ENCODE measurements around the gene FXYD2. TPM values are rescaled to one million over a fixed set of nuclear protein-coding genes. Genes with fewer than 3 reads are reported as not detected.

The FXYD2 gene
- total and polyA plus RNA-seq, 9 of the 15 experiments (the other 6 are each of a cell fraction or from before 2014, with no cell fraction given) = not detected

GRCh38 chr11:117807482-117808327, 16.8 kb downstream of the FXYD2 start (continued):
- TF ChIP-seq CTCFL (IDR thresholded peaks at IDR 0.05; ENCODE audit: borderline replicate concordance, insufficient read depth, low read depth, low read length, poor library complexity, severe bottlenecking) (peak; percentile 28), PPARD (CRISPR knock-in tag; IDR thresholded peaks at IDR 0.05) (no peak), ZNF316 (IDR thresholded peaks at IDR 0.05) (0 out of 2 replicates have a peak, but pooled peaks have one; percentile 4), RCOR1 (IDR thresholded peaks at IDR 0.05; ENCODE audit: borderline replicate concordance in 1 of 2, low read depth in 2 of 2, low read length in 2 of 2) (peak in 1 of 2 experiments; percentile 17; a peak in 1 of 4 replicates), ILF3 (IDR thresholded peaks at IDR 0.05; ENCODE audit: borderline replicate concordance) (no peak), RFX1 (IDR thresholded peaks at IDR 0.05) (peak; percentile 60; the same call in 1 of the 2 replicates), NRF1 (conservative IDR thresholded peaks at IDR 0.05 in 1 of 2, IDR thresholded peaks at IDR 0.05 in 1 of 2) (no peak), CC2D1A (IDR thresholded peaks at IDR 0.05) (0 out of 2 replicates have a peak, but pooled peaks have one; percentile 55)
- TF ChIP-seq, protein P1, sequence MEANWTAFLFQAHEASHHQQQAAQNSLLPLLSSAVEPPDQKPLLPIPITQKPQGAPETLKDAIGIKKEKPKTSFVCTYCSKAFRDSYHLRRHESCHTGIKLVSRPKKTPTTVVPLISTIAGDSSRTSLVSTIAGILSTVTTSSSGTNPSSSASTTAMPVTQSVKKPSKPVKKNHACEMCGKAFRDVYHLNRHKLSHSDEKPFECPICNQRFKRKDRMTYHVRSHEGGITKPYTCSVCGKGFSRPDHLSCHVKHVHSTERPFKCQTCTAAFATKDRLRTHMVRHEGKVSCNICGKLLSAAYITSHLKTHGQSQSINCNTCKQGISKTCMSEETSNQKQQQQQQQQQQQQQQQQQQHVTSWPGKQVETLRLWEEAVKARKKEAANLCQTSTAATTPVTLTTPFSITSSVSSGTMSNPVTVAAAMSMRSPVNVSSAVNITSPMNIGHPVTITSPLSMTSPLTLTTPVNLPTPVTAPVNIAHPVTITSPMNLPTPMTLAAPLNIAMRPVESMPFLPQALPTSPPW (CRISPR knock-in tag; IDR thresholded peaks at IDR 0.05) = peak; percentile 36; the same call in 1 of the 2 replicates
- TF ChIP-seq, protein P2, sequence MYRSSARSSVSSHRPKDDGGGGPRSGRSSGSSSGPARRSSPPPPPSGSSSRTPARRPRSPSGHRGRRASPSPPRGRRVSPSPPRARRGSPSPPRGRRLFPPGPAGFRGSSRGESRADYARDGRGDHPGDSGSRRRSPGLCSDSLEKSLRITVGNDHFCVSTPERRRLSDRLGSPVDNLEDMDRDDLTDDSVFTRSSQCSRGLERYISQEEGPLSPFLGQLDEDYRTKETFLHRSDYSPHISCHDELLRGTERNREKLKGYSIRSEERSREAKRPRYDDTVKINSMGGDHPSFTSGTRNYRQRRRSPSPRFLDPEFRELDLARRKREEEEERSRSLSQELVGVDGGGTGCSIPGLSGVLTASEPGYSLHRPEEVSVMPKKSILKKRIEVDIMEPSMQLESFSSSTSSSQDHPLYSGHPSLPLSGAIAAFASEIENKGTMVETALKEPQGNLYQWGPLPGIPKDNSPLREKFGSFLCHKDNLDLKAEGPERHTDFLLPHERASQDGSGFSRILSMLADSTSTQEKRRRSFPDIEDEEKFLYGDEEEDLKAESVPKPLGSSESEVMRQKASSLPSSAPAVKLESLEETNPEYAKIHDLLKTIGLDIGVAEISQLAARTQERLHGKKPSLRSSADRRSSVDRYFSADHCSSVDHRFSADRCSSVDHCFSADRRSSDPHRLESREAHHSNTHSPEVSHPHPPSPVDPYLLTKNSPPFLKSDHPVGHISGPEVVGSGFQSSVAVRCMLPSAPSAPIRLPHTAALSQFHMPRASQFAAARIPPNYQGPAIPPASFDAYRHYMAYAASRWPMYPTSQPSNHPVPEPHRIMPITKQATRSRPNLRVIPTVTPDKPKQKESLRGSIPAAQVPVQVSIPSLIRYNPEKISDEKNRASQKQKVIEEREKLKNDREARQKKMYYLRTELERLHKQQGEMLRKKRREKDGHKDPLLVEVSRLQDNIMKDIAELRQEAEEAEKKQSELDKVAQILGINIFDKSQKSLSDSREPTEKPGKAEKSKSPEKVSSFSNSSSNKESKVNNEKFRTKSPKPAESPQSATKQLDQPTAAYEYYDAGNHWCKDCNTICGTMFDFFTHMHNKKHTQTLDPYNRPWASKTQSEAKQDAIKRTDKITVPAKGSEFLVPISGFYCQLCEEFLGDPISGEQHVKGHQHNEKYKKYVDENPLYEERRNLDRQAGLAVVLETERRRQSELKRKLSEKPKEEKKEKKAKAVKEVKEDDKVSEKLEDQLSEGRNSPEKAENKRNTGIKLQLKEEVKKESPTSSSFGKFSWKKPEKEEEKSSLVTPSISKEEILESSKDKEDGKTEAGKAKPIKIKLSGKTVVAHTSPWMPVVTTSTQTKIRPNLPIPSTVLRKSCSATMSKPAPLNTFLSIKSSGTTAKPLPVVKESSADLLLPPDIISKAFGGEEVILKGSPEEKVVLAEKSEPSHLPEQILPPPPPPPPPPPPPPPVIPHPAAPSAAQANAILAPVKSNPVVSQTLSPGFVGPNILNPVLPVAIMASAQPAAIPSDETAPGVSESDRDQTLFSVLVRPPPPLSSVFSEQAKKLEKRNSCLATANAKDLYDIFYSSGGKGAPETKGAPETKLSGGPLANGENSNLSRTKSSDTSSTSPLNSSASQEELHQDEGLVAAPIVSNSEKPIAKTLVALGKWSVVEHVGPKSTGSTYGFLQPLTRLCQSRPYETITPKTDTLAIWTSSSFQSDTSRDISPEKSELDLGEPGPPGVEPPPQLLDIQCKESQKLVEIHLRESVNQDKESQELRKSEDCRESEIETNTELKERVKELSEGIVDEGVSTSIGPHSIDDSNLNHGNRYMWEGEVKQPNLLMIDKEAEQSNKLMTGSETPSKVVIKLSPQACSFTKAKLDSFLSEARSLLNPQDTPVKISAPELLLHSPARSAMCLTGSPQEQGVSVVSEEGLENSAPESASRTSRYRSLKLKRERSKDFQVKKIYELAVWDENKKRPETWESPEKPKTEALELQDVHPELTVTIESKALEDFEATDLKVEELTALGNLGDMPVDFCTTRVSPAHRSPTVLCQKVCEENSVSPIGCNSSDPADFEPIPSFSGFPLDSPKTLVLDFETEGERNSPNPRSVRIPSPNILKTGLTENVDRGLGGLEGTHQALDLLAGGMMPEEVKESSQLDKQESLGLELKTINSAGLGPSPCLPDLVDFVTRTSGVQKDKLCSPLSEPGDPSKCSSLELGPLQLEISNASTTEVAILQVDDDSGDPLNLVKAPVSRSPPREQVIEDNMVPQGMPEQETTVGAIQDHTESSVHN (IDR thresholded peaks at IDR 0.05; ENCODE audit: borderline replicate concordance in 1 of 2, low read depth in 1 of 2) = no peak
- TF ChIP-seq, protein P3, sequence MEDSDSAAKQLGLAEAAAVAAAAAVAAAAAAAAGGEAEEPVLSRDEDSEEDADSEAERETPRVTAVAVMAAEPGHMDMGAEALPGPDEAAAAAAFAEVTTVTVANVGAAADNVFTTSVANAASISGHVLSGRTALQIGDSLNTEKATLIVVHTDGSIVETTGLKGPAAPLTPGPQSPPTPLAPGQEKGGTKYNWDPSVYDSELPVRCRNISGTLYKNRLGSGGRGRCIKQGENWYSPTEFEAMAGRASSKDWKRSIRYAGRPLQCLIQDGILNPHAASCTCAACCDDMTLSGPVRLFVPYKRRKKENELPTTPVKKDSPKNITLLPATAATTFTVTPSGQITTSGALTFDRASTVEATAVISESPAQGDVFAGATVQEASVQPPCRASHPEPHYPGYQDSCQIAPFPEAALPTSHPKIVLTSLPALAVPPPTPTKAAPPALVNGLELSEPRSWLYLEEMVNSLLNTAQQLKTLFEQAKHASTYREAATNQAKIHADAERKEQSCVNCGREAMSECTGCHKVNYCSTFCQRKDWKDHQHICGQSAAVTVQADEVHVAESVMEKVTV (CRISPR knock-in tag; IDR thresholded peaks at IDR 0.05) = peak; percentile 39; the same call in 1 of the 2 replicates
